DMS153 (cell line): Measurements from ENCODE around the gene B4GALNT3.
"Not testable (repeated sequence)": the region's sequence is repeated elsewhere in the genome, so short reads cannot be mapped to it uniquely, and the experiment has no call there.

ENCODE experiments used
- DNase-seq: peaks from one replicate; lab custom pipeline; 2025; lab: John Stamatoyannopoulos, UW

The B4GALNT3 gene

DNA sequence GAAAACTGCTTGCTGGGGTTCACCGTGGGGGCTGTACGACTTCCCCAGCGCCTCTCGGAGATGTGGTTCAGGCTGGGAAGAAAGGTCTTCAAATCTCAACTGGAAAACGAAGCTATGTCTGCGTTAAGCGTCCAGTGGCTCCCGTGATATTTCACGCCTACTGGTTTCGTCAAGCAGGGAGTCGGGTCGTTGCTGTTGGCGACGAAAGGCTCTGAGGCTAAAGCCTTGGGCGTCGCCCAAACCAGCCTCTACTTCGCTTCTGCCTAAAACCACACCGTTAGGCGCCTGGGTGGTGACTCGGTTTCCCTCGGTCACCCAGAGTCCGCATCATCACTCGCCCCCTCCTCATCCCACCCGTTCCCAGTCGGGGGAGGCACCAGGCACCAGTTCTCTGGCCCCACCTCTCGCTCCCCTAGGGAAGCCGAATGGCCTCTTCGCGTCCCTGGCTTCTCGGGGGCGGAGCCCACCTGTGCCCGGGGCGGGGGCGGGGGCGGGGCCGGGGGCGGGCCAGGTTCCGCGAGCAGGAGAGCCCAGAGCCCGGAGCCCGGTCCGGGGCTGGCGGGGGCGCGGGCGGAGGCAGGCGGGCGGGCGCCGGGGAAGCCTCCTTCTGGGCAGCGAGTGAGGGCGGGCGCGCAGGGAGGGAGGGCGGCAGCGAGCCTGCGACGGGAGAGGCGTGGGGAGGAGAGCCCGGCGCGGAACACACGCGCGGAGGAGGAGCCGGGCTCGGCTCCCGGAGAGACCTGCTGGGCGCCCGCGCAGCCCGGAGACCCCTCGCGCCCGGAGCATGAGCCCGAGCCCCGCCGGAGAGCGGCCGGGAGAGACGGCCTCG is at the start of gene B4GALNT3:
Gene B4GALNT3, plus strand, starts transcription at position 510 of the 829 bp plus-strand sequence. CDS start 438 bp downstream, outside the sequence.
- DNase-seq, result no peak

DNA sequence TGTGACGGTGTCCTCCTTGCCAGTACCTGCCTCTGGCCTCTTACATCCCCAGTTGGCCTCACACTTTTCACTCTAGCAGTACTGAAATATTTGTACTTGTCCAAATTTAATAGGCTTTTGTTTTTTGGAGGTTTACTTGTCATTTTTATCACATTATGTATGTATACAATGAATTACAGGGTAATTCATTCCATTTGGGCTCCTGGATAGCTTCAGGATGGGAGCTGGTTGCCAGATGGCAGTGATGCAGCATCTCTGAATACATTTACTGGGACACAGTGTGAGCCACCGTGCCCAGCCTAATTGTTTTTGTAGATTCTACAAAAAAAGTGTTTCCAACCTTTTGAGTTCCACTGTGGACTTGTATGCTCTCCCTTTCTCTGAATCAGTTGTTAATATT is 44.9 kb upstream of the B4GALNT3 start:
- no peak for DNase-seq

DNA sequence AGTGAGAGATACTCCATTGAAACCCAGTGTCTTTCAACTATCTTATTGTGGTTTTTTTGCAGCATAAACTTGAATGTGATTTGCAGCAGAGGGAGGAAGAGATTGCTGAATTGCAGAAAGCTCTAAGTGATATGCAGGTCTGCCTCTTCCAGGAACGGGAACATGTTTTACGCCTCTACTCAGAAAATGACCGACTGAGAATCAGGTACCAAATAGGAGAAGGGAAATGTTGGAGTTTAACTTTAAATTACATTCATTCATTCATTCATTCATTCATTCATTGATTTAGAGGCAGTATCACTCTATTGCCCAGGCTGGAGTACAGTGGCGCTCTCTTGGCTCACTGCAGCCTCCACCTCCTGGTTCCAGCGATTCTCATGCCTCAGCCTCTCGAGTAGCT is 41.3 kb upstream of the B4GALNT3 start:
- DNase-seq, result no peak

DNA sequence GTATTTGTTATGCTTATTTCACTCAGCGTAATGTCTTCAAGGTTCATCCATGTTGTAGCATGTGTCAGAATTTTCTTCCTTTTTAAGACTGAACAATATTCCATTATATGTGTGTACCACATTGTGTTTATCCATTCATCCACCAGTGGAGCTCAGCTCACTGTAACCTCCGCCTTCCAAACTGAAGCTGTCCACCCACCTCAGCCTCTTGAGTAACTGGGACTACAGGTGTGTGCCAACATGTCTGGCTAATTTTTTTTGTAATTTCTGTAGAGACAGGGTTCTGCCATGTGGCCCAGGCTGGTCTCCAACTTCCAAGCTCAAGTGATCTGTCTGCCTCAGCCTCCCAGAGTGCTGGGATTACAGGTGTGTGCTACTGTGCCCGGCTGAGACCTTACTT is 37.2 kb upstream of the B4GALNT3 start:
- no peak for DNase-seq

DNA sequence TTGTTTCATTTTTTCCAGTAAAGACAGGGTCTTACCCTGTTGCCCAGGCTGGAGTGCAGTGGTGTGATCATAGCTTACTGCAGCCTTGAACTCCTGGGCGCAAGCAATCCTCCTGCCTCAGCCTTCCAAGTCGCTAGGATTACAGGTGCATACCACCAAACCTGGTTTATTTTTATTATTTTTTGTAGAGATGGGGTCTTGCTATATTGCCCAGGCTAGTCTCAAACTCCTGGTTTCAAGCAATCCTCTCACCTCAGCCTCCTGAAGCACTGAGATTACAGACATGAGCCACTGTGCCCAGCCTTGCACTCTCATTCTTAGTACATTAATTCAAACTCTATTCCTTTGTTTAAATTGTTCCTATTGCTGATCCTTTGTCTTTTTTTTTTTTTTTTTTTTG is 24.0 kb upstream of the B4GALNT3 start:
- DNase-seq, result not testable (repeated sequence)

DNA sequence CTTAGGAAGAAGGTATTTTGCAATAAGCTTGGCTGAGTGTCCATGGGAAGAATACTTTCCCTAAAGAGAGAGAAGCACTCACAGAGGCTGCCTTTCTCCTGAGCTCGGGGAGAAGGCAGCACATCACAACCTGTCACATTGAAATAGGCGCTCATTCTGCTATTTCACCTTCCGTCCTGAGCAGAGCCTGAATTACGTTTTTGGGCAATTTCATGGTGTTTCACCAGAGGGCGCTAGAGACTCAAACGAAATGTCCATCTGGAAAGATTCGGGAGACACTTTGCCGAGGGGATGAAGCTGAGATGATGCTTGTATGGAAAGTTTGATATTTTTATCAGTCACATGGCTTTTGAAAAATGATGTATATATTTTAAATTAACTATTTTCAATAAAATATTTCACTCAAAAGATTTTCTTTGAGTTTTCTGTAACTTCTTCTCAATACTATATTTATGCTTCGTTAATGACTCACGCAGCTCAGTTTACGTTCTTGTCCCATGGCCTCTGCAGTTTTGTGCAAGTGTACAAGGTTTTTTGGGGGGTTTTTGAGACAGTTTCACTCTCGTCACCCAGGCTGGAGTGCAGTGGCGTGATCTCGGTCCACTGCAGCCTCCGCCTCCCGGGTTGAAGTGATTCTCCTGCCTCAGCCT is 17.4 kb upstream of the B4GALNT3 start:
- DNase-seq, result no peak

DNA sequence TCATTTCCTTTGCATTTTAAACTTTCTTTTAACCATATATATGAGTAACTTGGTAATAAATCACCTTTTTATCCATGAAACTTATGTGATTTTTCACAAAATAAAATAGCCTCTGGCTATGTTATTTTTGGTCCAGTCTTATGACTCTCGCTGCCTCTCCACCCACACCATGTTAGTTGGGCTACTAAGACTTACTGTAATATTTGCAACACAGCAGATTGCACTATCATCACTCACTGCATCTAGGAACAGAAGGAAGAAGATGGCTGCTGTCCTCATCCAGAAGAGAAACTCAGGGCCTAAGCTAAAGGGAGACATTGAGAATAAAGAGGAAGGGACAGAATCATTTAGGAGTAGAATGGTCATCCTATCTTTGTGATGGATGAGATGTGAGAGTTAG is 12.6 kb upstream of the B4GALNT3 start:
- no peak for DNase-seq

DNA sequence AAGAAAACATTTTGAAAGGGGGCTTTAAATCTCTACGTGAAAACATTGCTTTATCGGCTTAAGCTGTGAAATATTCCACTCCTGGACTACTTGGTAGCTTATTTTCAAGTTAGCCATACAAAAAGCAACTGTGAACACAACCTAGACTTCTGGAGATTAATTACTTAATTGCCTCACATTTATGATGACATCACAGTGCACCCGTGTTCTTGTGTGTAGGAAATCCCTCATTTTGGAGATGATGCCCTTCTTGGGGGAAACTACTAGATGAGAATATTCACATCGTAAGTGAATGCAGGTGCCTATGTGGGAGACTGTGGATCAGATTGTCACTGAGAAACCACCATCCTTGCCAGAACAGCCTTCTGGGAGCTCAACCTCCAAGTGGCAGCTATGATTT is 10.5 kb upstream of the B4GALNT3 start:
- no peak for DNase-seq

DNA sequence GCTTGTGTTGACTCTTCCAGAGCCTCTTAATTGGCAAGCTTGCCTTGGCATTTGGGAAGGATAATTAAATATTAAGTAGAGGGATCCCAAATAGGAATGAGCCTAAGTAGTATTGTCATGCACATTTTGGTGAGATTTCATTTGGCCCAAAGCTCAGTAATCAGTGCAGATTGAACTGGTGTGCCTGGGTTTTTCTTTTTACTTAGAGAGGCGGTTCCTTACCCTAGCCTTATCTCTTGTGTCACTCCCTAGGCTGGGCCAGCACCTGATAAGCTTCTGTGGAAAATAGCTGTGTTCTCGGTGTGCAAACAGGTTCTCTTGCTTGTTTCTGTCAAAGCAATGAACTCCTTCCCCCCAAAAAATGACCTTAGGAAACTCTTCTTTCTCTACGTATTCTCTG is 9.3 kb upstream of the B4GALNT3 start:
- DNase-seq, result no peak

DNA sequence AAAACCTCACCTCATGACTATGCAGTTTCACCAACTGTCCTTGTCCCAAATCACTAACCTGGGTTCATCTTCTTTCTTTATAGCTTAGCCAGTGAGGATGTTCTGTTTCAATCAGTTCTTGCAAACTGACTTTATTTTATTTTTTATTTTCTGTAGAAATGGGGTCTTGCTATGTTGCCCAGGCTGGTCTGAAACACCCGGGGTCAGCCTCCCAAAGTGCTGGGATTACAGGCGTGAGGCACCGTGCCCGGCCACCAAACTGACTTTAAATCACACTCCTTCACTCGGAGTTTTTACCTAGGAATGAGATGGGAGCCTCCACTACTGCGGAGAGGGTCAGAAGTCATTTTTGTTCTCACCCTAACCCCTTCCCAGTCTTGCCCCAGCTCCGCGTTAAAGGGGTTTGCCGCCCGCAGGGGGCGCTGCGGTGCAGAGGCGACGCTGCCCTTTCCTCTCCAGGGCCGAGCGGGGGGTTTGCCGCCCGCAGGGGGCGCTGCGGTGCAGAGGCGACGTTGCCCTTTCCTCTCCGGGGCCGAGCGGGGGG is 7.0 kb upstream of the B4GALNT3 start:
- DNase-seq, result no peak

DNA sequence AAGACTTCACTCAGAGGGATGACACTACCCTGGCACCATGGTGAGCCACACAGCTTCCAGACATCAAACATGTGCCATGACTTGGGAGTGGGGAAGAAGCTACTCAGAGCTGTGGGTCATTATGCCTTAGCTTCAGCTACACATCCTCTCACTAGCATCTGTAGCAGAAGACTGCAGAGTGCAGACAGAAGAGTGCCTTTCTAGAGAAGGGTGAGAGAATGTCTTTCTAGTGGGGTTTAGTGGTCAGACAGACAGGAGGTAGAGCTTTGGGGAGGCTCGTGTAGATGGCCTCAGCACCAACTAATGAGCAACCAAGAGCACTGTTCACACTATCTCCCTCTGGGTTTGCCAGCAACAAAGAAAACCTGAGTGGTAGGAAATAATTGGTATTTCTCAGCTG is 4.9 kb upstream of the B4GALNT3 start:
- no peak for DNase-seq

DNA sequence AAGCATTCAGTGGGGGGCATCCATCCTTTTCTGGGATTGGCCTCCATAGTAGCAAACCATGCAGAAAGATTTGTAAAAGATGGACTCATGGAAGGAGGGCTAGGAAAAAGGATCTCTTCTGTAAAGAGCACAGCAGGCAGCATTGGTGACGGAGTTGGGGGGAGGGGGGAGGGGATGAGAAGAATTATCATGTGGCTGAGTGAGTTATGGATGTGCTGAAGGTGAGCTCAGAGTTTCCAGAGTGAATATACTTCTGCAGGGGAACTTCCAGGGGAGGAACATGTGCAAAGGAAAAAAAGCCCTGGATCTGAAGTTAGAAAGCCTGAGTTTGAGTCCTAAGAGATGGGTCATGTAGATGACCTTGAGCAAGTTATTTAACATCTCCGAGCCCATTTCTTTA is 3.9 kb upstream of the B4GALNT3 start:
- no peak for DNase-seq

DNA sequence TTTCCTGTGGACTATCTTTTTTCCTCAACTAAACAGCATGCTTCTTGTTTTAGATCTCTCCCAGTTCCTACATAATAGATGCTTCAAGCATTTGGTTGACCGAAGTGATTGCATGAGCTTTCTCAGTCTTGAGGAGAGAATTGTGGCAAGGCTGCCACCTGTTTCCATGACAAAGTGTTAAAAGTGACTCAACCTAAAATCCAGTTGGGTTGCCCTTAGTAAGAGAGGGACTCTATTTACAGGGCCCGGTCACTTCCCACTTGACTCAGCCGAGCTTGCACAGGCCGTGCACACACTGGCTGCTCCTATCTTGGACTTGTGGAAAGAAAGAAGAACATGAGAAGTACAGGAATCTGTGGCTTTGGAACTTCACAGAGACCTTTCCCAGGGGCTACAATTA is 2.1 kb upstream of the B4GALNT3 start:
- DNase-seq, result no peak

DNA sequence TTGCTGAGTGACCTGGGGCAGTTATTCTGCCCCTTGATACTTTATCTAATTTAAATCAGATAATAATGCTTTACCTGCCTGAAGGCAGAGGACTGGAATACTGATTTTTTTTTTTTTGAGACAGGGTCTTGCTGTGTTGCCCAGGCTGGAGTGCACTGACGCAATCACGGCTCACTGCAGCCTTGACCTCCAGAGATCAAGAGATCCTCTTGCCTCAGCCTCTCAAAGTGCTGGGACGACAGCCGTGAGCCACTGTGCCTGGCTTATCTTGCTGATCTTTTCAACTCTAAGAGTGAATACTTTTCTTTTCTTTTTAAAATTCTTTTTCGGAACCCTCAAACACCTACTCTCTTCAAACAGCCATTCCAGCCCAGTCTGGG is 699 bp upstream of the B4GALNT3 start:
- no peak for DNase-seq

DNA sequence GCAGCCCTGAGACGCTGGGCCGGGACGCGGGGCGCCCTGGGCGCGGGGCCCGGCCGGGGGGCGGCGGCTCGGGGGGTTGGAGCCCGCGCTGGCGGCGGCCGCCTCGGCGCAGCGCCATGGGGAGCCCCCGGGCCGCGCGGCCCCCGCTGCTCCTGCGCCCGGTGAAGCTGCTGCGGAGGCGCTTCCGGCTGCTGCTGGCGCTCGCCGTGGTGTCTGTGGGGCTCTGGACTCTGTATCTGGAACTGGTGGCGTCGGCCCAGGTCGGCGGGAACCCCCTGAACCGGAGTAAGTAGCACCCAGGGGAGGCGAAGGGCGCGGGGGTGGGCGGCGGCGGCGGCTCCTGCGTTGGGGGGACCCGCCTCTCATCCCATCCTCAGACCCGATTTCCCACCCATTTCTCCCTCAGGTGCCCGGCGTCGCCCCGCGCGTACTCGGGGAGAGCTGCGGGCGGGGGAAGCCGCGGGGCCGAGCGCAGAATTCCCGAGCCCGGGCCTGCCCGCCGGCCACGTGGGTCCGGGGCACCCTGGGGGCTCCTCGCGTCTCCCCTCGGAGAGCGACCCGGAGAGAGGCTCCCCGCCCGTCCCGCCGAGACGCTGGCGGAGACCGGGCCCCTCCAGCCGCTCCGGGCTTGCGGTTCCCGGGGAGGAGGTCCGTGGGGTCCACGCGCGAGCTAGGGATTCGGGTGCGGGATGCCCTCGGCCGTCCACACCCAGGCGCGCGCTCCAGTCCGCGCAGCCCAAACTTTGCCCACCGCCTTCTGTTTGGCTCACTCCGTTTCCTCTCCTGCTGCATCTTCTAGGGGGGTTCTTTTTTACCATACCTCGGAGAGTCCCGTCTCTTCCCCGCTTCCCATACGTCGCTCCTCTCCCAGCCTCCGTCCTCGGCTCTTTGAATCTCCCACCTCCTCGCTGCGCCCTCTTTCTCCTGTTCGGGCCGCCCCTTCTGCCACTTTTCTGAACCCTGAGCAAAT is 807 bp downstream of the B4GALNT3 start:
- no peak for DNase-seq

DNA sequence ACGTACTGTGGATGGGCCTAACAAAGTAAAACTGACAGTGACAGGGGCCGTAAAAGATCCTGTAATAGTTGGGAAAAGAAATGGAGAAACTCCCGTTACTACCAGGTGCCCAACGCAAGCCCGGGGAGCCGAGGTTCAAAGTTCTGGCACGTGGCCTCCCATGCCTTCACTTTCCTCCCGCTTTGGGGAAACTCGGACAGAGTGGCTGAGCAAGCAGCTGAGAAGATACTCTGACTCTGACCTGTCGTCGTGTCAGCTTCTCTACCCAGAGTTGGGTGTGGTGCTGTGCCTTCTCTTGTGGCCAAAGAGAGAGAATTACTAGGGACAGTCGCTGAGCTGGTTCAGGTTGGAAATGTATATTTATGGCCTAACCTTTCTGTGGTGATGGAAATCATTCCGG is 1.7 kb downstream of the B4GALNT3 start:
- DNase-seq, result no peak

DNA sequence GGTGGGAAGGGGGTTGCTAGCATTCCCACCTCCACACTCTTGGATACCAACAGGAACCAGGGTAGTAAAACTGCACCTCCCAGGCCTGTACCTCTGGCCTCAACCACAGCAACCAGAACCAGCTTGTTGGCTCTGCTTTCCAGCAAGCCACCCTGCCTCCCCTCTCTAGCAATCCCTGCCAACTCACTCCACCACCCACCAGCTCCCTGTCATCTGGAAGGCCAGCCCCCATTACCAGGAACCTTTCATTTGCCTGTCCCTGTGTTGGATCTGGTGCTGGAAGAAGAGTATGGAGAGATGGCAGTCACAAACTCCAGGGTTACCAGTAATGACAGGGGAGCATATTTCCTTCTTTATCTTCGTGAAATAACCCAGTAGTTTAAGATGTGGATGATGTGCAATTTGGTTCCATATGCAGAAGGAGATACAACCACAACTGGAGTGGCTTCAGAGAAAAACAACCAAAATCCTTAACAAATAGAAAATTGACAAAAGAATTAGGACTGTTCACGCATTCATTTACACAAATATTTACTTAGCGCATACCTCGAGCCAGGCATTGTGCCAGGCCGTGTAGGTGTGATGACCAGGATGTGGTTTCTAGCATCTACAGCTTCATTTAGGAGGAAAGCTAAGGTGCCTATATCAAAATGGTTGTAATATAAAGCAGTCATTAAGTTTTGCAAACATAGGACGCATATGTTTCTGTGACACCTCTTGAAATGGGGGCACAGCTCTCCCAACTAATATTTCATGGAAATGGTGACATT is 3.4 kb downstream of the B4GALNT3 start:
- peak; percentile 60 for DNase-seq

DNA sequence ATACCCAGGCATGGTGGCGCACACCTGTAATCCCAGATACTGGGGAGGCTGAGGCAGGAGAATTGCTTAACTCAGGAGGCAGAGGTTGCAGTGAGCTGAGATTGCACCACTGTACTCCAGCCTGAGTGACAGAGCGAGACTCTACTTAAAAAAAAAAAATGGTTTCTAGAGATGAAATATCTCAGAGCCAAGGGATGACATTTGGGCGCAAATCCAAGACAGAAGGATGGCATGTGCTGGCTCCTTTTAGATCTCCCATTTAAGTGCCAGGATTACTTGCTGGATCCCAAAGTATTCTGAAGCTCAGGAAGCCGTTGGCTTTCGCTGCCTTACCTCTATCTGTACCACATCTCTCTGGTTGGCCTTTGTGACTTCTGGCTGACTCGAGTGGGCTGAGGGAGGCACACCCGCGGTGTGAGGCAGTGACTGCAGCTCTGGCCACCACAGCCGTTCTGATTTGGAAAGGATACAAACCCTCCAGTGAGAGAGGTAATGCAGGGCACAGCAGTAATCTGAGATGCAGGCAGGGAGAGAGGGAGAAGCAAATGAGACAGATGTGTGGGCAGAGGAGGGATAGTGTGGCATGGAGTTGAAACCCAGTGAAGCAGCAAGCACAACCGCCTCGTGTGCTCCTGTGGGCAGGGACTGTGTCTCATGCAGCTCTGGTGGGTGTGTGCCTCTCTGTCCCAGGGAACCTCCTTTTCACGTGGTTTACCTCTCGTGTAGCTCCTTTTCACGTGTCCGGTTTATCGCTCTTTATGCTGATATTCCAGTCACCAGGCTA is 4.9 kb downstream of the B4GALNT3 start:
- no peak for DNase-seq

DNA sequence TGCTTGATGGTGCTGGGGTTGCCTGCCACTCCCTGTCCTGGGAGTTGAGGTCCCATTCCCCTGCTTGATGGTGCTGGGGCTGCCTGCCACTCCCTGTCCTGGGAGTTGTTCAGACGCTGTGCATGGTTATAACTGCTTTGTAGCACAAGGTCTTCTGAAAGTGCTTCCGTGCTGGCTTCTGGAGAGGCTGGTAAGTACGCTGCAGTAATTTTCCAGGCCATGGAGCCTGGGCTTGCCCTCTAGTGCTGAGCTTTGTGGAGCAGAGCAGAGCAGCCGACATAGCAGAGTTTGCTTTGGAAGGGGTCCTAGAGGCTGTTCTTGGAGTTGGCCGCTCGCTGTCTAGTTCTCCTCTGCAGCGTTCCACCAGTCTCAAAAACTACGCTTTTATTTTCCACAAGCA is 6.3 kb downstream of the B4GALNT3 start:
- no peak for DNase-seq

DNA sequence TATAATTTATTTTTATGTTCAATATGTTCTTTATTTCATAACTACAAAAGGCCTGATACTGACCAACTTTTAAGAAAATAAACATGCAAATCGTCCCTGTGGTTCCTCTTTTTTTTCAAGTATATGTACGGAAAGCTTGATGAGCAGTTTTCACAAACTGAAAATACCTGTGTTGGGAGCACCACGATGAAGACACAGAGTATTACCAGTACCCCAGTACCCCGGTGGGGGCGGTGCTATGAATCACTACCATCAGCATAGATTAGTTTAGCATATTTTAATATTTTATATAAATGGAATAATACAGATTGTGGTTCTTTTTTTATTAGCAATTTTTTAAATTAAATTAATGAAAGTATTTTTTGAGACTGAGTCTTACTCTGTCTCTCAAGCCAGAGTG is 7.0 kb downstream of the B4GALNT3 start:
- no peak for DNase-seq

DNA sequence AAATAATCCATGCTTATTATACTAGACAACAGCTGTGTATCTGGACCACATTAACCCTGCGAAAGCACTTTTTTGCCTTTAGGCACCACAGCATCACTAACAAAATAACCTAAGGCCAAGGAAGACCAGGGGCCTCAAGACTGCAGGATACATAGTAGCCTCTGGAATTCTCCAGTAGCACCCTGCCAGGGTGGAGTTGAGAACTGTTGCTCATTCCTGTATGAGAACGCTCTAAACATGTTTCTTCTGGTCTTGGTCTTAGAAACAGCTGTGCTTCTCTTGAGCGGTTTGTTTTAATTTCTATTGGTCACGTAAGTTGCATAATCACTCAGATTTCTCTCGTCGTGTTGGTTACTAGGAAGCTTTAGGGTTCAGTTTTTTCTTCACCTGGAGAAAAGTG is 7.9 kb downstream of the B4GALNT3 start:
- no peak for DNase-seq
